Measurements from ENCODE around the gene TBC1D16.

The TBC1D16 gene

GRCh38 chr17:79979221-79979741, 56.4 kb downstream of the TBC1D16 start:
- no peaks in the 10 kb centered on the region for H3K9me3 ChIP-seq
- TF ChIP-seq, protein P1, sequence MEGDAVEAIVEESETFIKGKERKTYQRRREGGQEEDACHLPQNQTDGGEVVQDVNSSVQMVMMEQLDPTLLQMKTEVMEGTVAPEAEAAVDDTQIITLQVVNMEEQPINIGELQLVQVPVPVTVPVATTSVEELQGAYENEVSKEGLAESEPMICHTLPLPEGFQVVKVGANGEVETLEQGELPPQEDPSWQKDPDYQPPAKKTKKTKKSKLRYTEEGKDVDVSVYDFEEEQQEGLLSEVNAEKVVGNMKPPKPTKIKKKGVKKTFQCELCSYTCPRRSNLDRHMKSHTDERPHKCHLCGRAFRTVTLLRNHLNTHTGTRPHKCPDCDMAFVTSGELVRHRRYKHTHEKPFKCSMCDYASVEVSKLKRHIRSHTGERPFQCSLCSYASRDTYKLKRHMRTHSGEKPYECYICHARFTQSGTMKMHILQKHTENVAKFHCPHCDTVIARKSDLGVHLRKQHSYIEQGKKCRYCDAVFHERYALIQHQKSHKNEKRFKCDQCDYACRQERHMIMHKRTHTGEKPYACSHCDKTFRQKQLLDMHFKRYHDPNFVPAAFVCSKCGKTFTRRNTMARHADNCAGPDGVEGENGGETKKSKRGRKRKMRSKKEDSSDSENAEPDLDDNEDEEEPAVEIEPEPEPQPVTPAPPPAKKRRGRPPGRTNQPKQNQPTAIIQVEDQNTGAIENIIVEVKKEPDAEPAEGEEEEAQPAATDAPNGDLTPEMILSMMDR (IDR thresholded peaks at IDR 0.05): no peak
- no peak overlapping the region for H3K27ac ChIP-seq
- H3K27me3 ChIP-seq: no peaks in the 10 kb centered on the region
- intact Hi-C loops (cut with DNase I; ENCODE audit: low total_unique reads): no loop called here
- no peak overlapping the region for H3K4me3 ChIP-seq
- DNase-seq: peak in 1 of 2 donors; percentile 35
- H3K4me1 ChIP-seq: no peaks in the 10 kb centered on the region
- H3K36me3 ChIP-seq: peaks cover 0 to 6% (median 6%) of the 10 kb centered on the region in 3 donors

- Histone ChIP-seq H3K36me3 (peaks cover 0 to 6% (median 6%) of the 10 kb centered on the region in 3 donors), H3K27ac (no peak overlapping the region), H3K4me3 (no peak overlapping the region), H3K4me1 (no peaks in the 10 kb centered on the region), H3K9me3 (no peaks in the 10 kb centered on the region), H3K27me3 (no peaks in the 10 kb centered on the region)
- intact Hi-C loops (cut with DNase I; ENCODE audit: low total_unique reads): no loop called here
- TF ChIP-seq, protein P1 (IDR thresholded peaks at IDR 0.05): no peak
- no peak for DNase-seq
Measured at GRCh38 chr17:79978548-79978855, 57.2 kb downstream of the TBC1D16 start.

GRCh38 chr17:79977708-79978547, 57.7 kb downstream of the TBC1D16 start:
- Histone ChIP-seq H3K36me3 (peaks cover 0 to 6% (median 6%) of the 10 kb centered on the region in 3 donors), H3K4me3 (no peak overlapping the region), H3K9me3 (no peaks in the 10 kb centered on the region), H3K27me3 (no peaks in the 10 kb centered on the region), H3K4me1 (no peaks in the 10 kb centered on the region), H3K27ac (no peak overlapping the region)
- intact Hi-C loops (cut with DNase I; ENCODE audit: low total_unique reads): no loop called here
- peak in 1 of 2 donors; percentile 57 for DNase-seq
- TF ChIP-seq, protein P1 (IDR thresholded peaks at IDR 0.05): no peak

GRCh38 chr17:79977161-79977631, 58.5 kb downstream of the TBC1D16 start:
- intact Hi-C loops (cut with DNase I; ENCODE audit: low total_unique reads): no loop called here
- Histone ChIP-seq H3K27ac (no peak overlapping the region), H3K9me3 (no peaks in the 10 kb centered on the region), H3K4me1 (no peaks in the 10 kb centered on the region), H3K27me3 (no peaks in the 10 kb centered on the region), H3K4me3 (no peak overlapping the region), H3K36me3 (peaks cover 0 to 12% (median 12%) of the 10 kb centered on the region in 3 donors)
- peak in 1 of 2 donors; percentile 56 for DNase-seq
- TF ChIP-seq, protein P1 (IDR thresholded peaks at IDR 0.05): no peak

- no peak overlapping the region for H3K27ac ChIP-seq
- H3K36me3 ChIP-seq: peaks cover 0 to 19% (median 19%) of the 10 kb centered on the region in 3 donors
- no peaks in the 10 kb centered on the region for H3K27me3 ChIP-seq
- intact Hi-C loops (cut with DNase I; ENCODE audit: low total_unique reads): no loop called here
- TF ChIP-seq, protein P1 (IDR thresholded peaks at IDR 0.05): no peak
- no peaks in the 10 kb centered on the region for H3K9me3 ChIP-seq
- H3K4me1 ChIP-seq: no peaks in the 10 kb centered on the region
- peak in 1 of 2 donors; percentile 29 for DNase-seq
- H3K4me3 ChIP-seq: no peak overlapping the region
Measured at GRCh38 chr17:79976451-79976850, 59.2 kb downstream of the TBC1D16 start.
